Stimulated activated CD4-positive, alpha-beta T cell treated with anti-CD3 and anti-CD28 coated beads, TNF-alpha, amount 100 ng/mL, for 4 hours (primary cell): ENCODE results near the gene ENO1.
"Not testable (repeated sequence)": the region's sequence is repeated elsewhere in the genome, so short reads cannot be mapped to it uniquely, and the experiment has no call there.

Experiments
- DNase-seq, 3 experiments: peaks; one replicate each; pipeline ENCODE4 v3.0.0-alpha.2; 2020; ENCODE audit warnings: low read depth in 3 of 3

The ENO1 gene

GRCh38 chr1:8845104-8846097, 33.1 kb downstream of the ENO1 start:
- no peak for DNase-seq

GRCh38 chr1:8844501-8845006, 33.9 kb downstream of the ENO1 start:
- no peak for DNase-seq

- DNase-seq, result no peak
These were observed 37.1 kb downstream of the ENO1 start for GRCh38 chr1:8841395-8841794.

- DNase-seq, result no peak
These were observed 38.5 kb downstream of the ENO1 start for GRCh38 chr1:8839990-8840389.

GRCh38 chr1:8835941-8836643, 42.4 kb downstream of the ENO1 start:
- DNase-seq, result no peak

- no peak for DNase-seq
These were observed 47.1 kb downstream of the ENO1 start for GRCh38 chr1:8831340-8831739.

GRCh38 chr1:8830732-8831131, 47.8 kb downstream of the ENO1 start:
- DNase-seq, result not testable (repeated sequence)

GRCh38 chr1:8825985-8826481, 52.5 kb downstream of the ENO1 start:
- no peak for DNase-seq

- DNase-seq, result no peak
These were observed 55.2 kb downstream of the ENO1 start for GRCh38 chr1:8823295-8823664.

- no peak for DNase-seq
These were observed 55.9 kb downstream of the ENO1 start for GRCh38 chr1:8822373-8823294.

- DNase-seq, result no peak
These were observed 57.4 kb downstream of the ENO1 start for GRCh38 chr1:8821084-8821483.

GRCh38 chr1:8818789-8819188, 59.7 kb downstream of the ENO1 start:
- DNase-seq, result not testable (repeated sequence)

GRCh38 chr1:8818325-8818775, 60.1 kb downstream of the ENO1 start:
- DNase-seq, result peak in 1 of 3 experiments; percentile 3

- peak; percentile 92 to 95 (median 93) for DNase-seq
These were observed 60.8 kb downstream of the ENO1 start, which contains the start of gene RERE for GRCh38 chr1:8817412-8818324. Gene RERE, minus strand, starts transcription at chr1:8817640.

- peak in 2 of 3 experiments; percentile 1 to 5 for DNase-seq
These were observed 61.6 kb downstream of the ENO1 start for GRCh38 chr1:8816831-8817411.

- no peak for DNase-seq
These were observed 62.2 kb downstream of the ENO1 start for GRCh38 chr1:8816264-8816663.

- DNase-seq, result no peak
These were observed 62.8 kb downstream of the ENO1 start for GRCh38 chr1:8815582-8816151.

- no peak for DNase-seq
These were observed 63.6 kb downstream of the ENO1 start for GRCh38 chr1:8814865-8815264.

- DNase-seq, result no peak
These were observed 64.5 kb downstream of the ENO1 start for GRCh38 chr1:8813991-8814390.
